Stomach (tissue), 4 donors: Measurements from ENCODE around the gene SP110.

Source experiments
- CTCF ChIP-seq, 7 experiments: fragments of 450-650 bp in 4 of 7; fragments of 200-600 bp in 3 of 7; sonication (generic) in 3 of 7; IDR thresholded peaks; one replicate each; pipeline ENCODE4 v1.5.1; 2016 to 2019; ENCODE audit warnings: antibody characterized with exemption in 7 of 7, control low read depth in 2 of 7, mild to moderate bottlenecking in 1 of 7
- POLR2A ChIP-seq, 4 donors: fragments of 450-650 bp; IDR thresholded peaks; one replicate each; pipeline ENCODE4 v1.6.1; 2016; ENCODE audit warnings: antibody characterized with exemption in 4 of 4, control low read depth in 2 of 4, mild to moderate bottlenecking in 1 of 4, moderate library complexity in 1 of 4

DNA sequence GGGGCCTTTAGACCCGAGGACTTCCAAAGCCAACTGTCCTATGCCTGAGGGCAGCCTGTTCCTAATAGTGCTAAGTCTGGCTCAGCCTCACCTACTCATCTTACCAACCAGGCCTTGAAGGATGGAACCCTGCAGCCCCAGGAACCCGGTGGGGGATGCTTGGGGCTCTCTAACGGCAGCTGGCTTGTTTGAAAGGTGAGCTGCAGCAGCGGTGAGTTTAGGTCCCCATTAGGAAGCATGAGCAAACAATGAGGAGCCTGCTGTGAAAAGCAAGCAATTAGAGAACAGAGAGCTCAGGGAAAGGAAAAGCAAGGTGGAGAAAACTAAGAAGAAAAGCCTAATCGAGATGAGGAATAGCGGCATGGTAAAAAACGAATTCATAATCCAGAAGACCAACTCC, 39.9 kb downstream of the SP110 start:
- TF ChIP-seq CTCF (IDR thresholded peaks at IDR 0.05) (no peak), POLR2A (IDR thresholded peaks at IDR 0.05) (no peak)
